ENCODE data around the gene IQSEC1.

- TF ChIP-seq, protein P1, sequence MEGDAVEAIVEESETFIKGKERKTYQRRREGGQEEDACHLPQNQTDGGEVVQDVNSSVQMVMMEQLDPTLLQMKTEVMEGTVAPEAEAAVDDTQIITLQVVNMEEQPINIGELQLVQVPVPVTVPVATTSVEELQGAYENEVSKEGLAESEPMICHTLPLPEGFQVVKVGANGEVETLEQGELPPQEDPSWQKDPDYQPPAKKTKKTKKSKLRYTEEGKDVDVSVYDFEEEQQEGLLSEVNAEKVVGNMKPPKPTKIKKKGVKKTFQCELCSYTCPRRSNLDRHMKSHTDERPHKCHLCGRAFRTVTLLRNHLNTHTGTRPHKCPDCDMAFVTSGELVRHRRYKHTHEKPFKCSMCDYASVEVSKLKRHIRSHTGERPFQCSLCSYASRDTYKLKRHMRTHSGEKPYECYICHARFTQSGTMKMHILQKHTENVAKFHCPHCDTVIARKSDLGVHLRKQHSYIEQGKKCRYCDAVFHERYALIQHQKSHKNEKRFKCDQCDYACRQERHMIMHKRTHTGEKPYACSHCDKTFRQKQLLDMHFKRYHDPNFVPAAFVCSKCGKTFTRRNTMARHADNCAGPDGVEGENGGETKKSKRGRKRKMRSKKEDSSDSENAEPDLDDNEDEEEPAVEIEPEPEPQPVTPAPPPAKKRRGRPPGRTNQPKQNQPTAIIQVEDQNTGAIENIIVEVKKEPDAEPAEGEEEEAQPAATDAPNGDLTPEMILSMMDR (IDR thresholded peaks at IDR 0.05): no peak
- no peak for TF ChIP-seq POLR2A (IDR thresholded peaks at IDR 0.05)
Measured at GRCh38 chr3:13019243-13020095, 53.8 kb downstream of the IQSEC1 start.

Measured in Peyer's patch (tissue), 4 donors.